Kidney tubule cell (primary cell): ENCODE results near the gene GBP2.
"Not testable (repeated sequence)": the region's sequence is repeated elsewhere in the genome, so short reads cannot be mapped to it uniquely, and the experiment has no call there.

Experiments used
- DNase-seq: peaks from one replicate; pipeline ENCODE4 v3.0.0-alpha.2; 2018; ENCODE audit warnings: low spot score

GBP2 gene

GRCh38 chr1:89126602-89127565 lies 970 bp upstream of the GBP2 start:
- not testable (repeated sequence) for DNase-seq

GRCh38 chr1:89125240-89125912 lies 538 bp downstream of the GBP2 start:
- peak; percentile 4 for DNase-seq

GRCh38 chr1:89121641-89122040 lies 4.3 kb downstream of the GBP2 start:
- DNase-seq, result no peak

- DNase-seq, result no peak
Measured at GRCh38 chr1:89114662-89115061, 11.3 kb downstream of the GBP2 start.

- no peak for DNase-seq
Measured at GRCh38 chr1:89112871-89113613, 12.9 kb downstream of the GBP2 start.

- DNase-seq, result no peak
Measured at GRCh38 chr1:89104687-89105086, 21.2 kb downstream of the GBP2 start.

- DNase-seq, result no peak
Measured at GRCh38 chr1:89104147-89104546, 21.8 kb downstream of the GBP2 start.

- DNase-seq, result no peak
Measured at GRCh38 chr1:89102021-89102420, 23.9 kb downstream of the GBP2 start.

- no peak for DNase-seq
Measured at GRCh38 chr1:89100412-89100811, 25.5 kb downstream of the GBP2 start.

- no peak for DNase-seq
Measured at GRCh38 chr1:89098857-89099256, 27.1 kb downstream of the GBP2 start.

GRCh38 chr1:89095737-89096136 lies 30.2 kb downstream of the GBP2 start:
- no peak for DNase-seq

- DNase-seq, result no peak
Measured at GRCh38 chr1:89089962-89090361, 36.0 kb downstream of the GBP2 start.

GRCh38 chr1:89088572-89088971 lies 37.3 kb downstream of the GBP2 start:
- DNase-seq, result no peak

GRCh38 chr1:89087241-89087640 lies 38.7 kb downstream of the GBP2 start:
- DNase-seq, result no peak

GRCh38 chr1:89085781-89086180 lies 40.1 kb downstream of the GBP2 start:
- DNase-seq, result no peak

- no peak for DNase-seq
Measured at GRCh38 chr1:89081005-89081404, 44.9 kb downstream of the GBP2 start.

GRCh38 chr1:89080068-89080467 lies 45.8 kb downstream of the GBP2 start:
- not testable (repeated sequence) for DNase-seq

- not testable (repeated sequence) for DNase-seq
Measured at GRCh38 chr1:89072466-89073065, 53.3 kb downstream of the GBP2 start.

- no peak for DNase-seq
Measured at GRCh38 chr1:89070509-89070908, 55.4 kb downstream of the GBP2 start.

GRCh38 chr1:89069951-89070350 lies 56.0 kb downstream of the GBP2 start:
- DNase-seq, result no peak

- DNase-seq, result peak; percentile 66
Measured at GRCh38 chr1:89068291-89068690, 57.6 kb downstream of the GBP2 start.
